ENCODE data around the gene DFFB. TPM values are rescaled to one million over a fixed set of nuclear protein-coding genes. Genes with fewer than 3 reads are reported as not detected.

DFFB gene
- total and polyA plus RNA-seq, 9 donors: 6.8 to 12.8 (median 8.4) TPM

GRCh38 chr1:3817821-3818597 is 39.3 kb upstream of the DFFB start:
- H3K4me1 ChIP-seq (ENCODE audit: insufficient read depth): no peaks in the 10 kb centered on the region
- no peak overlapping the region for H3K4me3 ChIP-seq
- no peaks in the 10 kb centered on the region for H3K27me3 ChIP-seq
- WGBS, 3 donors: 89 to 93% (median 90%) methylated on average over 28 of the region's 28 CpGs
- DNase-seq: no peak
- no peaks in the 10 kb centered on the region for H3K36me3 ChIP-seq
- H3K27ac ChIP-seq: no peak overlapping the region
- intact Hi-C loops (cut with DNase I): no loop called here
- TF ChIP-seq EP300 (IDR thresholded peaks at IDR 0.05) (no peak), POLR2A (IDR thresholded peaks at IDR 0.05) (no peak)
- TF ChIP-seq, protein P1, sequence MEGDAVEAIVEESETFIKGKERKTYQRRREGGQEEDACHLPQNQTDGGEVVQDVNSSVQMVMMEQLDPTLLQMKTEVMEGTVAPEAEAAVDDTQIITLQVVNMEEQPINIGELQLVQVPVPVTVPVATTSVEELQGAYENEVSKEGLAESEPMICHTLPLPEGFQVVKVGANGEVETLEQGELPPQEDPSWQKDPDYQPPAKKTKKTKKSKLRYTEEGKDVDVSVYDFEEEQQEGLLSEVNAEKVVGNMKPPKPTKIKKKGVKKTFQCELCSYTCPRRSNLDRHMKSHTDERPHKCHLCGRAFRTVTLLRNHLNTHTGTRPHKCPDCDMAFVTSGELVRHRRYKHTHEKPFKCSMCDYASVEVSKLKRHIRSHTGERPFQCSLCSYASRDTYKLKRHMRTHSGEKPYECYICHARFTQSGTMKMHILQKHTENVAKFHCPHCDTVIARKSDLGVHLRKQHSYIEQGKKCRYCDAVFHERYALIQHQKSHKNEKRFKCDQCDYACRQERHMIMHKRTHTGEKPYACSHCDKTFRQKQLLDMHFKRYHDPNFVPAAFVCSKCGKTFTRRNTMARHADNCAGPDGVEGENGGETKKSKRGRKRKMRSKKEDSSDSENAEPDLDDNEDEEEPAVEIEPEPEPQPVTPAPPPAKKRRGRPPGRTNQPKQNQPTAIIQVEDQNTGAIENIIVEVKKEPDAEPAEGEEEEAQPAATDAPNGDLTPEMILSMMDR (IDR thresholded peaks at IDR 0.05): no peak
- H3K9me3 ChIP-seq: no peaks in the 10 kb centered on the region

DNA sequence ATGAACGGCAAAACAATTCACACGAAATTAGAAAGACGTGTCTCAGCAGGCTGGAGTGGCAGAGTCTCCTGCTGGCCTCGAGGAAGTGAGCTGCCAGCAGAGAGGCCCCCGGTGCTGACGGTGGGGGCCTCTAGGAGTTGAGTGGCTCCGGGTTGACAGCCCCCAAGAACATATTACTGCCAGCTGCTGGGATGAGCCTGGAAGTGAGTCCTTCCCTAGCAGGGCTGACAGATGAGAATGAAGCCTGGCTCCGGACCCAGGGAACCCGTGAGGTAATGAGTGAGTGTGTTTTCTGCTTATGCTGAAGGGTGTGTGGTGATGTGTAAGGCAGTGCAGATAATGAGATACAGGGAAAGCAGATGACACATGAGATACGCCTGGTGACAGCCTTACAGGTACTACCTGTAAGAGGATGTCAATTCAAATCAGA is 37.5 kb upstream of the DFFB start:
- Histone ChIP-seq H3K36me3 (no peaks in the 10 kb centered on the region), H3K27ac (no peak overlapping the region), H3K27me3 (no peaks in the 10 kb centered on the region), H3K4me3 (no peak overlapping the region), H3K4me1 (ENCODE audit: insufficient read depth) (no peaks in the 10 kb centered on the region), H3K9me3 (no peaks in the 10 kb centered on the region)
- 65 to 71% (median 66%) methylated on average over 10 of the region's 10 CpGs for WGBS, 3 donors
- intact Hi-C loops (cut with DNase I): no loop called here
- TF ChIP-seq, protein P1 (IDR thresholded peaks at IDR 0.05): no peak
- TF ChIP-seq EP300 (IDR thresholded peaks at IDR 0.05) (no peak), POLR2A (IDR thresholded peaks at IDR 0.05) (no peak)
- DNase-seq: no peak

- Histone ChIP-seq H3K27ac (no peak overlapping the region), H3K27me3 (no peaks in the 10 kb centered on the region), H3K4me1 (ENCODE audit: insufficient read depth) (no peaks in the 10 kb centered on the region), H3K4me3 (no peak overlapping the region), H3K36me3 (no peaks in the 10 kb centered on the region), H3K9me3 (no peaks in the 10 kb centered on the region)
- 86 to 89% (median 89%) methylated on average over 8 of the region's 8 CpGs for WGBS, 3 donors
- TF ChIP-seq EP300 (IDR thresholded peaks at IDR 0.05): no peak
- TF ChIP-seq, protein P1 (IDR thresholded peaks at IDR 0.05): no peak
- no peak for TF ChIP-seq POLR2A (IDR thresholded peaks at IDR 0.05)
- intact Hi-C loops (cut with DNase I): no loop called here
- DNase-seq: no peak
These were observed 37.0 kb upstream of the DFFB start for GRCh38 chr1:3820316-3820715.

DNA sequence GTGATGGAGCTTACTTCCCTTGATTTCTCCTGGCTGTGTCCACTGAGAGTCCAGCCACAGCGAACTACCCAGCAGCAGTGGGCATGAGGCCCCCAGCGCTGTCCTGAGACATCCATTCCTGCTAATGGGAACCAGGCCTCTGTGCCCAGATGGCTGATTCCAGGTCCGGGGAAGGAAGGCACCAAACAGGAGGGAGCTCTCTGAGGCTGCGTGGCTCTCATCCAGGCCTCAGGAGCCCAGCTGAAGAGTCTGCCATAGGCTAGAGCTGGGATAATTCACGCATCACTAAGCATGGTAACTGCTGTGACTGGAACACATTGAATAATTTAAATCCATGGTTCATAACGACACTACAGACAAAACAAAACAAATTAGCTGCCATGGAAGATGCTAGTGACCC is 36.3 kb upstream of the DFFB start:
- Histone ChIP-seq H3K36me3 (no peaks in the 10 kb centered on the region), H3K27me3 (no peaks in the 10 kb centered on the region), H3K27ac (no peak overlapping the region), H3K9me3 (no peaks in the 10 kb centered on the region), H3K4me3 (no peak overlapping the region), H3K4me1 (ENCODE audit: insufficient read depth) (no peaks in the 10 kb centered on the region)
- intact Hi-C loops (cut with DNase I): no loop called here
- TF ChIP-seq EP300 (IDR thresholded peaks at IDR 0.05) (no peak), POLR2A (IDR thresholded peaks at IDR 0.05) (no peak)
- TF ChIP-seq, protein P1 (IDR thresholded peaks at IDR 0.05): no peak
- WGBS, 3 donors: 80 to 82% (median 81%) methylated on average over 6 of the region's 6 CpGs
- DNase-seq: no peak
